DMS114 treated with DMSO at 0.1 percent for 48 hours (cell line): ENCODE data around the gene LRWD1.
A peak's percentile ranks its signal among the peaks of the same experiment; 100 is the strongest.

ENCODE experiments used
- DNase-seq: peaks from one replicate; lab custom pipeline; 2025; ENCODE audit not compliant: unreplicated experiment; lab: John Stamatoyannopoulos, UW

Gene LRWD1

DNA sequence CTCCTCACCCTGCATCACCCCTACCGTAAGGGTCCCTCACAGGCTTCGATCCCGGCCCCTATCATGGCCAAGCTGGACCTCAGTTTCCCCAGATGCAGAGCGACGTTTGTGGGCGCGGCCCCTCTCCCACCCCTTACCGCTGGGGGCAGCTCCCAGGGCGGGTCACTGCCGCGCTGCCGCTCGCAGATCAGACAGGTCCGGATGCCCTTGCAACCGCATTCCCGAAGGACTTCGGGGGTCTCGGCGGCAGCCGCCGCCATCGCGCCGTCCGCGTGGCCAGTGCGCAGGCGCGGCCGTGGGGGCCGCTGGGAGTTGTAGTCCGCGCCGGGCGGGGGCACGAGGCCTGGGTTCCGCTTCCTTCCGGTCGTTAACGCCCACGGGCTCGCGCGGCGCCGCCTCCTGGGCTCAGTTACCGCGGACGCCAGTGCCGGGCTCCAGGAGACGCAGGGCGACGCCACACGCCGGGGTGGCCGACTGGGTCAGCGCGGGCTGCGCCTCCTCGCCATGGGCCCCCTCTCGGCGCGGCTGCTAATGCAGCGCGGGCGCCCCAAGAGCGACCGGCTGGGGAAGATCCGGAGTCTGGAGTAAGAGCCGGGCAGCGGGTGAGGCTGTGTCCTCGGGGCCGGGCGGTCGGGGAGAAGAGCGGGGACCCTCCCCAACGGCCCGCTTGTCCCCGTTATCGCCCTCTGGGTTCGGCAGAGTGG is at the start of gene LRWD1, which contains the start of gene ALKBH4:
TSS of gene LRWD1 (plus strand) at position 408 of the 704 bp plus-strand sequence. CDS start at position 505, 97 bp downstream.
TSS of gene ALKBH4 (minus strand) at position 287 of the 704 bp plus-strand sequence. CDS start at position 260, 27 bp downstream.
- peak; percentile 72 for DNase-seq

DNA sequence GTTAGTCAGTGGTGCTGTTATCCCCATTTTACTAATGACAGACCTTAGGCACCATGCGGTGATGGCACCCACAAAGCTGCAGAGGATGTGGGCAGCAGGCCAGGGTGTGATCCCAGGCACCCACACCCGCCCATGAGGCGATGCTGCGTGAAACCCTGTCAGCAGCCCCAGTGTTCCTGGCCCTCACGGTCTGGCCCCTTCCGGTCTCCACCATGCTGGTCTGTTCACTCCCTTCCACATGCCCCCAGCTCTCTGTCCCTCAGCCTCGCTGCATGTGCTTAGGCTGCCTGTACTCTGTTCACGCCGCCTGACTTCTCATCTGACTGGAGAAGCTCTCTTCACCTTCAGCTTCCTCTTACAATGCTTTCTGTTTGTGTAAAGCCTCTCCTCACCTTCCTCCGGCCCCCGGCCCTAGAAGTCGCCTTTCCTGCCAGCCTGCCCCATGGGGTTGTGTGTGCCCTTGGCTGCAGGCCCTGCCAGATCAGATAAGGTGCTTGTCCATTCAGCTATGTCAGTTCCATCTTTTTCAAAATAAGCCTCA is 49.0 kb upstream of the LRWD1 start:
- no peak for DNase-seq

DNA sequence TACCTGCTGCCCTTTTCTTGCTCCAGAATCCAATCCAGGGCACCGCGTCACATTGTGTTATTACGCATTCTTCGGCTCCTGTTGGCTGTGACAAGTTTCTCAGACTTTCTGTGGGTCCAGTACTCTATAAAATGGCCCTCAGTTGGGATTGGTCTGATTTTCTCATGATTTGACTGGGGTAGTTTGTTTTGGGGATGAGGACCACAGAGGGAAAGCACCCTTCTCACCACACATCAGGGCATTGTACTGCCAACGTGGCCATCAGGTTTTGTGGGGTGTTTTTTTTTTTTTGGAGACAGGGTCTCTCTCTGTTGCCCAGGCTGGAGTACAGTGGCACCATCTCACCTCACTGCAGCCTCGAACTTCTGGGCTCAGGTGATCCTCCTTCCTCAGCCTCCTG is 48.4 kb upstream of the LRWD1 start:
- DNase-seq: no peak

DNA sequence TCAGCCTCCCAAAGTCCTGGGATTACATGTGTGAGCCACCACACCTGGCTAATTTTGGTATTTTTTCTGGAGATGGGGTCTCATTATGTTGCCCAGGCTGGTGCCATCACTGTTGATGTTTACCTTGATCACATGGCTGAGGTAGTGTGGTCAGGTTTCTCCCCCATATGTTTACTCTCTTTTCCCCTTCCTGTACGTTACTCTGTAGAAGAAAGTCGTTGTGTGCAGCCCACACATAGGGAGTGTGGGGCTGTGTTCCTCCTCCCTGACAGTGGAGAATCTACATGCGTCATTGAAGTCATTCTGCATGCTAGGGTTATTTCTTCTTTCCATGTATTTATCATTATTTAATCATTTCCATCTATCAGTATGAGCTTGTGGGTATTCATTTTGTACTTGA is 47.7 kb upstream of the LRWD1 start:
- DNase-seq: no peak

DNA sequence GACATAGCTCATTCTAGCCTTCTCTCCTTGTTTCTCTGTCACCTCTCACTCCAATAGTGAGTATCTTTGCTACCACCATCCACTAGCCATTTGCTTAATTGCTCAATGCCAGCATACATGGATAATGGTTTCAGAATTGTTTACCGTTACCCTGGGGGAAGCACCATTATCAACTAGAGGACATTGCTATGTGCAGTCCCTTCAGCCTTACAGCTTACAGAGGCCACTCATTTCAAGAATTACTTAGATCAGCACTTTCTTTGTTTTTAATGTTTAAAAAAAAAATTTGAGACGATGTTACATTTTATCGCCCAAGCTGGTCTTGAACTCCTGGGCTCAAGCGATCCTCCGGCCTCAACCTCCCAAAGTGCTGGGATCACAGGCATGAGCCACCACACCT is 46.2 kb upstream of the LRWD1 start:
- DNase-seq: no peak

DNA sequence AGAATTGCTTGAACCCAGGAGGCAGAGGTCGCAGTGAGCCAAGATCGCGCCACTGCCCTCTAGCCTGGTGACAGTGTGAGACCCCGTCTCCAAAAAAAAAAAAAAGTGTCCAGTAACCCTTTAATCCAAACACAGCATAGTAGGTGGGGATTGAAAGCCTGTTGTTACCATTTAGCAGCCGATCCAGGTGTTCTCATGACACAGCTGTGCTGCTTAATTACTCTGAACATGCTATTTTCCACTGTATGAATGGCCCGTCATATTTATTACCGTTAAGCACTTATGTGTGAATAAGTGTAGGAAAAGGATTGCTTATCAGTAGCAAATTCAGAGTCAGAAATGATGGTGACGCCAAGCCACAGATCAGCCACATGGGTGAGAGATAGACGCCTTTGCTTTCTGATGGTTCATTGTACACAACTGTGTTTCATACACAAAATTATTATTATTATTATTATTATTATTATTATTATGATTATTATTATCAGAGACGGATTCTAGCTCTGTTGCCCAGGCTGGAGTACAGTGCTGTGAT is 43.0 kb upstream of the LRWD1 start:
- no peak for DNase-seq

DNA sequence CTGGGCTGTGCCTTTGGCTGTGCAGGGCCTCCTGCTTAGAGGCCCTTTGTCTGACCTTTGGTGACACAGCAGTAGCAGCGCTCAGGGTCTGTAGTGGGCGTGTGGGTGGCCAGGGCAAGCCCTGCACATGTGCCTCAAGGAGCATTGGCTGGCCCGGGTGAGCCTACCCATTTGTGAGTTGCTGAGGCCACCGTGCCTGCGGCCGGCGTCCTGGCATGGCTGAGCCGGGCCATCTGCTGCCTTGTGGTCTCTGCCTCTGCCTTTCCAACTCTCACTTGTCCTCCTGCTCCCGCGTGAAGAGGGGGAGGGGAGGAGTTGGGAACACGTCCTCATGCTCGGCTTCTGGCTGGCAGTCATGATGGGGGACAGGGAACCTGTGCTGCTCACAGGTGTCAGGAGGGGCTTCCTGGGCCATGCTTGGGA is 40.6 kb upstream of the LRWD1 start:
- no peak for DNase-seq

DNA sequence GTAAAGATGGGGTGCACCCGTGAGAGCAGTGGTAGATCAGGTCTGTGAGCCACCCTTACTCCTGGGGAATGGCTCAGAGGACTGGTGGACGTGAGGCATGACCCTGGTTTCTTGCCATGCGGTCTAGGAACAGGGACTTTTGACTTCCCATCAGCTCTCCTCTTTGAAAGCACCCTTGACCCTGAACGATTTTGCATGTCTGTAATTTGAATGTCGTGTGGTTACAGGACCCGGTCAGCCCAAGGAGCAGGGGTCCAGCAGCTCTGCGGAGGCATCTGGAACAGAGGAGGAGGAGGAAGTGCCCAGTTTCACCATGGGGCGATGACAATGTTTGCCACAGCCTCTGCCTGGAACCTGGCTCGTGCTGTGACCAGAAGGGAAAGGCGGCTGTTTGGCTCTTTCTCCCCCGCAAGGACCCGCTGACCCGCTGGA is 40.0 kb upstream of the LRWD1 start:
- DNase-seq: no peak

DNA sequence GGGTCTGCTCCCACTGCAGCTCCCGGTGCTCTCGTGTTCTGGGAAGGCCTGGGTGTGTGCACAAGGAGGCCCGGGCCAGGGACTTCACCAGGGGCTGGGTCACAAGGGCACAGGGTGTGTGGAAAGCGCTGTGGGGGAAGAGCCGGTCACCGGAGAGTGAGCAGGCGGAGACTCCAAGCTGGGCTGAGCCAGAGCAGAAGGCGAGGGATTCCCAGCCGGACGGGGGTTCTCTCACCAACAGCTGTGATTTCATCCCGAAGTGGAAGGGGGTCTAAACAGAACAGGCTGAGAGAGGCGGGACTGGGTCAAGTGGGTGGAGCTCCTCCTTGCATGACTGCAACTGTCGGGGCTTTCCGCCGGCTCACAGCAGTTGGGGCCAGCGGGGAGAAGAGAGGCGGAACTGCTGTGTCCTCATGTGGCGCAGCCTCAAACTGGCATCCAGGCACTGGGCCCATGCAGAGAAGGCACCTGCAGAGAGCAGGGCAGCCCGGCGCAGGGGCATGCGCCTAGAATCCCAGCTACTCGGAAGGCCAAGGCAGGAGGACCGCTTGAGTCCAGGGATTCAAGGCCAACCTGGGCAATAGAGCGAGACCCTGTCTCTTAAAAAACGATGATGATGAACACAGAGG is 39.0 kb upstream of the LRWD1 start:
- DNase-seq: no peak

DNA sequence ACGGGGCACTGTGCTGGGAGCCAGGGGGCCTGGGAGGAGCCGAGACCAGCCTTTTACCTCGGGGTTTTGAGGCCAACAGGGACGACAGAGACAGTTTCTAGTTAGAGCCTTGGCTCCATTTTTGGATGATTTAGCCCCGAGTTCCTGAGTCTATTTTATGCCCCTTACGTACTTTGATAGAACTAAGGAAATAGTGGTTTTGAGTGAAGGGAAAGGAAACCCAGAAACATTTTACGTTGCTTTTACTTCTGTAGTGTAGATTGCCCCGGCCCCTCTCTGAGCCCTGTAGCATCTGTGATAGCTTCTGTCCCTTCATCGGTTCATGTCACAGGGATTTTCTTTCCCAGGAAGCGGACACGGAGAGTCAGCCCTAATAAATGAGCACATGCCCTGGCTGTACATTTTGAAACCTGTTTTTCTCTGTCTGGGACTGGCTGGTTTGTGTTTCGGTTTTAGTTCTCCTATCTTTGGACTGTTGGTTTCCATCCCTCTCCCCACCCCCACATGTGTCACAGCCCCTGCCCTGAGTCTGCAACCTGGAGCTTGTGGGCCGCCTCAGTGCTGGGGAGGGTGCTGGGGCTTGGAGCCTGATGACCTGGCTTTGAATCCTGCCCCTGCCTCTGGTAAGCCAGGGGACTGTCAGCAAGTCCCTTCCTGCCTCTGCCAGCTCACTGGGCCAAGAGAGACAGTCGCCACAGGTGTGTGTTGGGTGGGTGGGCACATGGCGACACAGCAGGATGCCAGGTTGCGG is 38.3 kb upstream of the LRWD1 start:
- no peak for DNase-seq

DNA sequence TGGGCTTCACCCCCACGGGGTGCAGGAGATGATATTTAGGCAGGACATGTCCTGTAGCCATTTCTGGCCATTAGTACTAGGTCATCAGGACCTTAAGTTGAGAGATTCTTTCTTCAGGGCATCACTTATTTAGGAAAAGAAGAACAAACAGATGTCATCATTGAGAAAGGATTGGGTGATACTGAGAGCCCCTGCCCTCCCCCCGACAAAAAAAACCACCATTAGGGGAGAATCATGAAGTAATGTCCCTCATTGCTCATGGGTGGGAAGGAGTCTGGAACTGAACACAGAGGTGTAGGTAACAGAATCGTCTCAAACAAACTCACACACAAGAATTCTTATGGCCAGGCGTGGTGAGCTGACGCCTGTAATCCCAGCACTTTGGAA is 37.8 kb upstream of the LRWD1 start:
- DNase-seq: no peak

DNA sequence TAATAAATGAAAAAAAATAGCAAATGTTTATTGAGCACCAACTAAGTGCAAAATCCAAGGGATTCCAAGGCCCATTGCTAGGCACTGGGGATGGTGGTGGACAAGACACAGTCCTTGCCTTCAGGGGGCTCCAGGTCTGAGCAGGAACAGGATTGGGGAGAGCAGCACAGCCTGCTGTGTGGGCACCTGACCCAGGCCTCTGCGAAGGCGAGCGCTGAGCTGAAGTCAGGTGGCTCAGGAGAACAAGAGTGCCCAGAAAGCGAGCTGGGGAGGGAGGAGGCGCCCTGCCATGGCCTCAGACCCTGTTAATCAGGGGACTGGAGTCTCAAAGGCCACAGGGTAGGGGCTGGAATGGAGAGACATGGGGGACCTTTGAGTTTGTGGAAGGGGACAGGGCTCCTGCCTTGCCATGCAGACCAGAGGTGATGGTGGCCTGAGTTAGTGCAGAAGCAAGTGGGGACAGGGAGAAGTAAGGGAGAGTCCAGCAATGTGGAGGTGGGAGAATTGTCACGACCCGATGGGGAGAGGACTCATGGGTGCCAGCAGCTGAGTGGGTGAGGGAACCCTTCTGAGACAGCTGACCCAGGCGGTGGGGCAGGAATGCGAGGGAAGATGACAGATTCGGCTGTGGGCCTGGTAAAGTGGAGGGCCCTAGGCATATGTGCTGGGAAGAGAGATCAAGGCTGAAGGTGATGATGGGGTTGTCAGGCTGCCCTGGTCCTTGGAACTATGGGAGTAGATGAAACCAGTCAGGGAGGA is 35.5 kb upstream of the LRWD1 start:
- DNase-seq: no peak

DNA sequence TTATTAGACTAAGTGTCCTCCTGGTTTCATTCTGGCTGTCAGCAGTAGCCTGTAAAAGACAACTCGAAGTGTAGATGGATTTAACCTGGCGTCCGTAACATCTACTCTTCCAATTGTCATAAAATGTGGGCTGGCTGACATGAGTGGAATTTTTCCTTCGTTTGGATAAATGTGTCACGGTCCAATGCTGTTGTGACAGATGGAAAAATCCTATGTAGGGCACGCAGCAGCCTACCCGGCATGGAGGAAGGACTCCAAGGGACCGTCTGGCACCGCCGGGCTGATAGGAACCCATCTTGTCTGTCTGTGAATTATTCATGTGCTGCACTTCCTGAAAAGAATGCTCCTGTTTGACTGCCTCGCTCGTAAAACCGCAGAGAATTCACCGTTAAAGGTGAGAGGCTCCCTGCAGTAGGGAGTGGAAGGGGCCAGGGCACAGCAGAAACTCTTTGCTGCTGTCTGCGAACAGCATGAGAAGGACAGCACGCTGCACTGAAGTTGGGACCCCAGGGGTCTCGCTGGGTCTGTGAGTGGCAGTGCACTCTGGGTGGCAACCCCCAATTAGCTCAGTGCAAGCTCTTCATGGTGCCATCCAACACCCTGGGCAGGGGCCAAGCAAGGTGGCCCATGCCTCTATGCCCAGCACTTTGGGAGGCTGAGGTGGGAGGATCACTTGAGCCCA is 33.0 kb upstream of the LRWD1 start:
- DNase-seq: no peak

DNA sequence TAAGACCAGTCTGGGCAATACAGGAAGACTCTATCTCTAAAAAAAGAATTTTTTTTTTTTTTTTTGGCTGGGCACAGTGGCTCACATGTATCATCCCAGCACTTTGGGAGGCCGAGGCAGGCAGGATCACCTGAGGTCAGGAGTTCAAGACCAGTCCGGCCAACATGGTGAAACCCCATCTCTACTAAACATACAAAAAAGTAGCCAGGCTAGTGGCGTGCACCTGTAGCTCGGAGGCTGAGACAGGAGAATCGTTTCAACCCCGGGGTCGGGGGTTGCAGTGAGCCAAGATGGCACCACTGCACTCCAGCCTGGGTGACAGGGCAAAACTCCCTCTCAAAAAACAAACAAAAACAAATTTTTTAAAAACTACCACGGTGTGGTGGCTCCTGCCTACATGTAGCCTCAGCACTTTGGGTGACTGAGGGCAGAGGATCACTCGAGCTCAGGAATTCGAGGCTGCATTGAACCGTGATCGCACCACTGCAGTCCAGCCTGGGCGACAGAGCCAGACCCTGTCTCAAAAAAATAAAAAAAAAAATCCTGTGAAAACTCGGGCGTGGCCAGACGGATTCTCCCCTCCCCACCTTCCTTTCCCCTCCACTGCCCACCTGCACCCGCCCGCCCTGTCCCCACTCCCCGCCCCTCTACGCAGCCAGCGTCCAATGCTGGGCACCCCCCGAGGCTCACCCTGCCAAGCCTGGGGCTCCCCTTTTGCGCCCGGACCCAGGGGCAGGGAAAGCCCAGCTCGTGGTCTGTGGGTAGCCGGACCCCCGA is 32.2 kb upstream of the LRWD1 start:
- no peak for DNase-seq

DNA sequence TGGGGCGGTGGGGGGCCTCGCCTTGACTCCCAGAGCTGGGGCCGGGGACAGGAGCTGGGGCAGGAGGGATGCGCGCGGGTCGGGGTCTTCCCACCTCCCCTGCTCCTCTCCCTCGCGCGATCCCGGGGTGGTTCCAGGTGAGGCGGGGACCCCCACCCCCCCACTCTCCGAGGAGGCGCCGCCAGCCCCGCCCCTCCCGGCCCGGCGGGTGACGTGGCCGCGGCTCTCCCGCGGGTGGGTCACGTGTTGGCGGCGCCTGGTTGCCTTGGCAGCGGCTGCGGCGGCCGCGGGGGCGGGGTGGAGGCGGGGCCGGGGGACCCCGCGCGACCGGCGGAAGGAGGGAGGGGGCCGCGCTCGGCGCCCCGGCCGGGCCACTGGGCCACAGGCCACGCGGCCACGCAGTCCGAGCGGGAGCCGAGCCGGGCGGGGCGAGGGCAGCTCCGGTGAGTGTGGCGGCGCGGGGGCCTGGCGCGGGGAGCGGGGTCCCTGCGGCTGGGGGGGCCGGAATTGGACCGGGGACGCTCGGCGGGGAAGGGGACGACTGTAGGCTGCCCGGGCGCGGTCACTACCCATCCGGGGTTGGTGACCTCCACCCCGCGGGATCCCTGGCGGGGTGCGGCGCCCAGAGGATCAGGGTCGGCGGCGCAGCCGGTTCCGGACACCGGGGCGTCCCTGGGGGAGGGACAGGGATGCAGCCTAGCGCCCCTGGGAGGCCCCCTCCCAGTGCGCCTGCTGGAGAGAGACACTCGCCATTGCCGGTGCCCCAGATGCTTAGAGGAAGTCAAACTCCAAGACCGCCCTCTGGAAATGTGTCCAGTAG is 31.4 kb upstream of the LRWD1 start, which contains the start of gene ORAI2:
TSS of gene ORAI2 (plus strand) at position 357 of the 820 bp plus-strand sequence. CDS start 5,382 bp downstream, outside the sequence.
- DNase-seq: no peak

DNA sequence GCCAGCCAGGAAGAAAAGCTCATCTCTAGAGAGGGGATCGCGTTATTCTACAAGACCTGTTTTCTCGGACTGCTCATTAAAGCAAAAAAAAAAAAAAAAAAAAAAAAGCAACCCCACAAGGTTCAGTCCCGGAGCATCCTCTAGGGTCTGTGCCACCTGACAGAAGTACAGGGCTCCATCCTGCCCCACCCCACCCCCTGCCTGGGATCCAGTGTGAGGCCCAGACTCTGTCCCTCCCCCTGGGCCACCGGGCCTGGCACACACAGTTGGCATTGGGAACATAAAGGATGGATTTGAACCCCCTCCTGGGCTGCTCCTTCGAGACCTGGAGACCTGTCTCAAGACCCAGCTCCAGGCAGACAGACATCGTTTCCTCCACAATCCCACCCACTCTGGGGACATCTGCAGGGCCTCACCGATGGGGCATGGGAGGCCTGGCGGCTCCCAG is 30.7 kb upstream of the LRWD1 start:
- no peak for DNase-seq

DNA sequence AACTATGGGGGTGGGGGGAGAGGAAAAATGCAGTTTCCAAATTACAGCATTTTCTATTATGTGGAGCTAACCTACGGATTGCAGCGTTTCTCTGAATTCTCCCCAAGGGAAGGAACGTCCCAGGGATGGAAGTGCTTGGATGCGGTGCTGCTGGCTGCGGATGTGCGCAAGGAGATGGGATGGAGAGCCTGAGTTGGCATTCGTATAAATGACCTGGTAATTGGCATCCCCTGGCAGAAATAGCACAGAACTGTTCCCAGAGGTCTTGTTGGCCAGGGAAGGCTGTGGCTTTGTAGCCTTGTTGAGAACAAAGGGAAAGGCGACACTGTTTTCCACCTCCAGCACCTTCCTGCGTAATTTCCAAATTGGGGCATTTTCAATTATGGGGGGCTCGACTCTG is 28.7 kb upstream of the LRWD1 start:
- DNase-seq: no peak
